IMR-90 (cell line): ENCODE measurements around the gene TEAD1. TPM values are rescaled to one million over a fixed set of nuclear protein-coding genes. Genes with fewer than 3 reads are reported as not detected.

Experiments
- ATAC-seq: fragments of 200-7000 bp; cut with Tn5 transposase; 2 replicates; pipeline ENCODE4 v1.9.1; 2020; ENCODE audit warnings: low read depth, mild to moderate bottlenecking, moderate library complexity
- BruUV-seq: library from RNA; stranded (reverse); fragments of 400-500 nt; replicated peaks from 2 replicates; lab custom pipeline; 2021; lab: Mats Ljungman, UMichigan
- CTCF ChIA-PET: fragments of 300-600 bp; formaldehyde crosslinking; extraction: SDS; loops from one replicate; lab custom pipeline; 2021; ENCODE audit warnings: antibody characterized with exemption; lab: Yijun Ruan, JAX
- POLR2A ChIA-PET: fragments of 300-600 bp; sonication (Branson Sonifier 250); formaldehyde crosslinking; loops from one replicate; lab custom pipeline; 2022; ENCODE audit warnings: antibody characterized with exemption; ENCODE audit not compliant: unreplicated experiment; lab: Charles Lee
- DNase-seq: peaks from one replicate; pipeline ENCODE4 v3.0.0; 2013
- H2AFZ ChIP-seq: replicated peaks from 2 replicates; pipeline ENCODE3; 2013; ENCODE audit warnings: low read length, mild to moderate bottlenecking; ENCODE audit not compliant: poor library complexity
- H2AK5ac ChIP-seq: 2 replicates; pipeline ENCODE4 v1.6.1; 2013; ENCODE audit warnings: low read depth, low read length, inconsistent platforms
- H2AK9ac ChIP-seq: replicated peaks from 2 replicates; pipeline ENCODE3; 2013; ENCODE audit warnings: mild to moderate bottlenecking, low read depth, low read length, moderate library complexity; ENCODE audit not compliant: poor library complexity
- H2BK120ac ChIP-seq: 2 replicates; pipeline ENCODE4 v1.6.1; 2013; ENCODE audit warnings: low read depth, low read length, inconsistent platforms
- H2BK15ac ChIP-seq: 3 replicates; pipeline ENCODE4 v1.6.1; 2013; ENCODE audit warnings: low read depth, low read length, inconsistent platforms
- H2BK20ac ChIP-seq: 2 replicates; pipeline ENCODE4 v1.6.1; 2013; ENCODE audit warnings: low read depth, mild to moderate bottlenecking, inconsistent platforms, low read length, moderate library complexity
- H2BK5ac ChIP-seq: 2 replicates; pipeline ENCODE4 v1.6.1; 2013; ENCODE audit warnings: mild to moderate bottlenecking, low read depth, low read length, inconsistent platforms; ENCODE audit not compliant: poor library complexity, severe bottlenecking
- H3K14ac ChIP-seq: replicated peaks from 2 replicates; pipeline ENCODE4 v1.6.1; 2013; ENCODE audit warnings: low read depth, low read length, inconsistent platforms
- H3K18ac ChIP-seq: 2 replicates; pipeline ENCODE4 v1.6.1; 2013; ENCODE audit warnings: low read depth, low read length, control low read depth
- H3K23ac ChIP-seq: 2 replicates; pipeline ENCODE4 v1.6.1; 2013; ENCODE audit warnings: low read depth, low read length, inconsistent platforms
- H3K27ac ChIP-seq: 2 replicates; pipeline ENCODE4 v1.5.1; 2013; ENCODE audit warnings: mild to moderate bottlenecking, control low read depth, low read length; ENCODE audit not compliant: insufficient read depth
- H3K27me3 ChIP-seq: 2 replicates; pipeline ENCODE4 v1.6.1; 2013; ENCODE audit warnings: low read length; ENCODE audit not compliant: control insufficient read depth, insufficient read depth
- H3K36me3 ChIP-seq: 2 replicates; pipeline ENCODE4 v1.6.1; 2013; ENCODE audit warnings: low read length, mixed read lengths; ENCODE audit not compliant: control insufficient read depth, insufficient read depth
- H3K4ac ChIP-seq: 2 replicates; pipeline ENCODE4 v1.6.1; 2013; ENCODE audit warnings: low read depth, low read length, inconsistent platforms
- H3K4me1 ChIP-seq: 2 replicates; pipeline ENCODE4 v1.6.1; 2013; ENCODE audit warnings: low read length, mixed read lengths; ENCODE audit not compliant: control insufficient read depth, insufficient read depth
- H3K4me2 ChIP-seq: 2 replicates; pipeline ENCODE4 v1.6.1; 2013; ENCODE audit warnings: low read depth, mild to moderate bottlenecking, control low read depth, low read length, moderate library complexity
- H3K4me3 ChIP-seq: 2 replicates; pipeline ENCODE4 v1.5.1; 2013; ENCODE audit warnings: low read depth, mild to moderate bottlenecking, control low read depth, low read length, moderate library complexity; ENCODE audit not compliant: insufficient read depth
- H3K56ac ChIP-seq: 2 replicates; pipeline ENCODE4 v1.6.1; 2013; ENCODE audit warnings: low read length, inconsistent platforms; ENCODE audit not compliant: insufficient read depth; ENCODE audit errors: extremely low read depth
- H3K79me1 ChIP-seq, 2 experiments: 2 replicates each; pipeline ENCODE4 v1.6.1; 2013; ENCODE audit warnings: low read length in 2 of 2, inconsistent platforms in 1 of 2, low read depth in 1 of 2
- H3K9ac ChIP-seq: 2 replicates; pipeline ENCODE4 v1.6.1; 2013; ENCODE audit warnings: low read depth, low read length, control low read depth
- H3K9me1 ChIP-seq: 2 replicates; pipeline ENCODE4 v1.6.1; 2013; ENCODE audit warnings: low read length, inconsistent platforms; ENCODE audit not compliant: insufficient read depth
- H3K9me3 ChIP-seq: 2 replicates; pipeline ENCODE4 v1.6.1; 2013; ENCODE audit warnings: low read length; ENCODE audit not compliant: control insufficient read depth, insufficient read depth
- H4K20me1 ChIP-seq: 2 replicates; pipeline ENCODE4 v1.6.1; 2013; ENCODE audit warnings: low read length, inconsistent platforms; ENCODE audit not compliant: insufficient read depth
- H4K5ac ChIP-seq: 2 replicates; pipeline ENCODE4 v1.6.1; 2013; ENCODE audit warnings: mild to moderate bottlenecking, low read depth, low read length, control low read depth
- H4K8ac ChIP-seq, 2 experiments: 2 replicates each; pipeline ENCODE4 v1.6.1; 2013; ENCODE audit warnings: low read depth in 2 of 2, low read length in 2 of 2, control low read depth in 1 of 2, inconsistent platforms in 1 of 2
- H4K91ac ChIP-seq: 2 replicates; pipeline ENCODE4 v1.6.1; 2013; ENCODE audit warnings: low read depth, low read length, inconsistent platforms; ENCODE audit not compliant: insufficient read depth
- BHLHE40 ChIP-seq: fragments of 150-350 bp; IDR thresholded peaks from 2 replicates; pipeline ENCODE4 v1.6.1; 2016; ENCODE audit warnings: mild to moderate bottlenecking, low read depth, low read length
- CEBPB ChIP-seq: IDR thresholded peaks from 2 replicates; pipeline ENCODE4 v1.6.1; 2012; ENCODE audit warnings: low read depth, low read length, improper control_type of control experiment
- CHD1 ChIP-seq: IDR thresholded peaks from 2 replicates; pipeline ENCODE4 v1.6.1; 2012; ENCODE audit warnings: low read depth, low read length, improper control_type of control experiment
- FOS ChIP-seq: fragments of 150-350 bp; IDR thresholded peaks from 2 replicates; pipeline ENCODE4 v1.6.1; 2016; ENCODE audit warnings: low read depth, low read length
- MAFK ChIP-seq: IDR thresholded peaks from 2 replicates; pipeline ENCODE4 v1.6.1; 2012; ENCODE audit warnings: low read depth, low read length, improper control_type of control experiment
- MAZ ChIP-seq: IDR thresholded peaks from 2 replicates; pipeline ENCODE4 v1.6.1; 2012; ENCODE audit warnings: low read depth, mild to moderate bottlenecking, low read length, improper control_type of control experiment, moderate library complexity, borderline replicate concordance
- MXI1 ChIP-seq: IDR thresholded peaks from 2 replicates; pipeline ENCODE4 v1.6.1; 2012; ENCODE audit warnings: low read depth, mild to moderate bottlenecking, low read length, moderate library complexity, borderline replicate concordance
- NFE2L2 ChIP-seq: fragments of 150-350 bp; IDR thresholded peaks from 2 replicates; pipeline ENCODE4 v1.6.1; 2016; ENCODE audit warnings: low read depth, mild to moderate bottlenecking, low read length
- POLR2A ChIP-seq: IDR thresholded peaks from 2 replicates; pipeline ENCODE4 v1.6.1; 2012; ENCODE audit warnings: mild to moderate bottlenecking, low read depth, low read length
- RAD21 ChIP-seq: IDR thresholded peaks from 2 replicates; pipeline ENCODE4 v1.6.1; 2012; ENCODE audit warnings: low read length, improper control_type of control experiment
- RCOR1 ChIP-seq: IDR thresholded peaks from 2 replicates; pipeline ENCODE4 v1.6.1; 2012; ENCODE audit warnings: mild to moderate bottlenecking, low read length, improper control_type of control experiment; ENCODE audit not compliant: insufficient replicate concordance
- RFX5 ChIP-seq: IDR thresholded peaks from 2 replicates; pipeline ENCODE4 v1.8.0; 2012; ENCODE audit warnings: low read depth, mild to moderate bottlenecking, low read length, moderate library complexity
- SMC3 ChIP-seq: fragments of 150-350 bp; IDR thresholded peaks from 2 replicates; pipeline ENCODE4 v1.6.1; 2016; ENCODE audit warnings: low read depth, mild to moderate bottlenecking, antibody characterized with exemption, low read length, moderate library complexity
- WGBS, 2 experiments: methylation state at CpG; one replicate each; pipeline versions ENCODE4 v1.1.5 to v1.1.7; 2013; ENCODE audit warnings: missing lambda C conversion rate in 2 of 2; ENCODE audit not compliant: insufficient read length in 1 of 2; ENCODE audit errors: extremely low coverage in 2 of 2; 5-methylcytosine and 5-hydroxymethylcytosine counted together
- dilution Hi-C: fragments of 300-500 bp; cut with HindIII; formaldehyde crosslinking; loops from one replicate; pipeline ENCODE4 v1.14.3; 2018; ENCODE audit warnings: low sequenced_read_pairs; ENCODE audit not compliant: unreplicated experiment
- in situ Hi-C: fragments of 300-500 bp; cut with MboI; formaldehyde crosslinking; loops from 3 replicates; pipeline ENCODE4 v1.14.3; 2019; ENCODE audit warnings: low sequenced_read_pairs, inconsistent platforms, mixed read lengths
- intact Hi-C: fragments of 100-400 bp; cut with micrococcal nuclease; formaldehyde crosslinking; loops from 2 replicates; pipeline ENCODE4 v1.10.0; 2022
- polyA plus RNA-seq, 3 experiments: library from polyadenylated mRNA; depleted of rRNA; stranded (reverse); fragments of >200 nt; gene quantifications; 2 replicates each; pipeline ENCODE4 v1.2.3, GENCODE V29; 2012; ENCODE audit warnings: low replicate concordance in 1 of 3
- total RNA-seq: library from RNA; depleted of rRNA; stranded (reverse); fragments of >200 nt; gene quantifications from 2 replicates; pipeline ENCODE4 v1.2.3, GENCODE V29; 2012
- TF ChIP-seq, protein P1 (sequence below): conservative IDR thresholded peaks from 2 replicates; pipeline ENCODE4 v1.5.1; 2012; ENCODE audit warnings: mild to moderate bottlenecking, low read depth, low read length, improper control_type of control experiment
- TF ChIP-seq, protein P2 (sequence below): fragments of 150-350 bp; IDR thresholded peaks from 2 replicates; pipeline ENCODE4 v1.6.1; 2017; ENCODE audit warnings: mild to moderate bottlenecking, antibody characterized with exemption, low read length, low read depth
- TF ChIP-seq, protein P3 (sequence below): fragments of 150-350 bp; IDR thresholded peaks from 2 replicates; pipeline ENCODE4 v1.6.1; 2016; ENCODE audit warnings: low read depth, mild to moderate bottlenecking, low read length, moderate library complexity, borderline replicate concordance

The TEAD1 gene
- total and polyA plus RNA-seq, 2 of the 4 experiments (the other 2 are of a cell fraction): 51.8 to 69.2 TPM

DNA sequence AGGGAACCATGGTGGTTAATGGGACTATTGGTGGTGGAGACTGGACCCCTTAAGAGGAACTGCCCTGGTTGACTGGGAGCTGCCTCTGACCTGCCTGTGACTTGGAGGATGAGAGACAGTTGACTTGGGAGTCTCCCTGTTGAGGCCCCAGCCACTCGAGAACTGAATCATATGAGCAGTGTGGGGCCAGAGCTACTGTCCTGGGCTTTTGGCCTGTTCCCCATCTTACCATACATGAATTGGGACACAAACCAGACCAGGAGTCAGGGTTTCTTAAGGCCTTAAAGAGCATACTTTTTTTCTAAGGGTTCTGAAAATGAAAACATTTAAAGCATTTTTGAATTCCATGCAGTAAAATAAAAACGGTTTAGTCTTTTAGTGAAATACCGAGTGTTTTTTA, 92.8 kb downstream of the TEAD1 start:
- Histone ChIP-seq H4K5ac (no peak overlapping the region), H3K14ac (peak overlapping the region; percentile 10; the same call in 1 of the 2 replicates), H3K18ac (0 out of 2 replicates have a peak overlapping the region, but pooled peaks have one; percentile 20), H3K27ac (no peak overlapping the region), H3K4me1 (peaks cover 42% of the 10 kb centered on the region), H2BK15ac (no peak overlapping the region; the same call in 2 of the 3 replicates), H3K4ac (no peak overlapping the region; the same call in 1 of the 2 replicates), H3K4me3 (no peak overlapping the region), H4K8ac (no peak overlapping the region), H2AK5ac (no peak overlapping the region), H3K36me3 (peaks cover 23% of the 10 kb centered on the region), H3K79me1 (peaks cover 63 to 97% of the 10 kb centered on the region in 2 experiments), H4K91ac (no peak overlapping the region), H2AK9ac (no peak overlapping the region), H2BK20ac (no peak overlapping the region), H2BK120ac (no peak overlapping the region), H3K56ac (no peak overlapping the region), H3K9ac (no peak overlapping the region), H3K27me3 (no peaks in the 10 kb centered on the region), H4K20me1 (peaks cover 87% of the 10 kb centered on the region), H3K9me1 (peaks cover 51% of the 10 kb centered on the region), H3K4me2 (no peak overlapping the region), H3K23ac (no peak overlapping the region), H2BK5ac (no peak overlapping the region), H2AFZ (no peak overlapping the region), H3K9me3 (no peaks in the 10 kb centered on the region)
- intact Hi-C loops: no loop called here
- dilution Hi-C loops: no loop called here
- CTCF ChIA-PET: interaction anchor here (0.5 kb wide), 1 partner anchor 84 kb away, joined by 3 read pairs; no protein-coding TSS in a partner anchor
- no TSS peak for BruUV-seq
- no peak for TF ChIP-seq RCOR1
- TF ChIP-seq CHD1: no peak
- TF ChIP-seq MAFK: no peak
- no peak for TF ChIP-seq NFE2L2
- TF ChIP-seq, protein P1, sequence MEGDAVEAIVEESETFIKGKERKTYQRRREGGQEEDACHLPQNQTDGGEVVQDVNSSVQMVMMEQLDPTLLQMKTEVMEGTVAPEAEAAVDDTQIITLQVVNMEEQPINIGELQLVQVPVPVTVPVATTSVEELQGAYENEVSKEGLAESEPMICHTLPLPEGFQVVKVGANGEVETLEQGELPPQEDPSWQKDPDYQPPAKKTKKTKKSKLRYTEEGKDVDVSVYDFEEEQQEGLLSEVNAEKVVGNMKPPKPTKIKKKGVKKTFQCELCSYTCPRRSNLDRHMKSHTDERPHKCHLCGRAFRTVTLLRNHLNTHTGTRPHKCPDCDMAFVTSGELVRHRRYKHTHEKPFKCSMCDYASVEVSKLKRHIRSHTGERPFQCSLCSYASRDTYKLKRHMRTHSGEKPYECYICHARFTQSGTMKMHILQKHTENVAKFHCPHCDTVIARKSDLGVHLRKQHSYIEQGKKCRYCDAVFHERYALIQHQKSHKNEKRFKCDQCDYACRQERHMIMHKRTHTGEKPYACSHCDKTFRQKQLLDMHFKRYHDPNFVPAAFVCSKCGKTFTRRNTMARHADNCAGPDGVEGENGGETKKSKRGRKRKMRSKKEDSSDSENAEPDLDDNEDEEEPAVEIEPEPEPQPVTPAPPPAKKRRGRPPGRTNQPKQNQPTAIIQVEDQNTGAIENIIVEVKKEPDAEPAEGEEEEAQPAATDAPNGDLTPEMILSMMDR: no peak
- TF ChIP-seq RFX5: no peak
- TF ChIP-seq POLR2A: no peak
- no peak for TF ChIP-seq MAZ
- TF ChIP-seq RAD21: no peak
- no peak for TF ChIP-seq SMC3
- TF ChIP-seq, protein P2, sequence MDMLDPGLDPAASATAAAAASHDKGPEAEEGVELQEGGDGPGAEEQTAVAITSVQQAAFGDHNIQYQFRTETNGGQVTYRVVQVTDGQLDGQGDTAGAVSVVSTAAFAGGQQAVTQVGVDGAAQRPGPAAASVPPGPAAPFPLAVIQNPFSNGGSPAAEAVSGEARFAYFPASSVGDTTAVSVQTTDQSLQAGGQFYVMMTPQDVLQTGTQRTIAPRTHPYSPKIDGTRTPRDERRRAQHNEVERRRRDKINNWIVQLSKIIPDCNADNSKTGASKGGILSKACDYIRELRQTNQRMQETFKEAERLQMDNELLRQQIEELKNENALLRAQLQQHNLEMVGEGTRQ: no peak
- TF ChIP-seq BHLHE40: no peak
- no peak for TF ChIP-seq MXI1
- no peak for TF ChIP-seq FOS
- TF ChIP-seq, protein P3, sequence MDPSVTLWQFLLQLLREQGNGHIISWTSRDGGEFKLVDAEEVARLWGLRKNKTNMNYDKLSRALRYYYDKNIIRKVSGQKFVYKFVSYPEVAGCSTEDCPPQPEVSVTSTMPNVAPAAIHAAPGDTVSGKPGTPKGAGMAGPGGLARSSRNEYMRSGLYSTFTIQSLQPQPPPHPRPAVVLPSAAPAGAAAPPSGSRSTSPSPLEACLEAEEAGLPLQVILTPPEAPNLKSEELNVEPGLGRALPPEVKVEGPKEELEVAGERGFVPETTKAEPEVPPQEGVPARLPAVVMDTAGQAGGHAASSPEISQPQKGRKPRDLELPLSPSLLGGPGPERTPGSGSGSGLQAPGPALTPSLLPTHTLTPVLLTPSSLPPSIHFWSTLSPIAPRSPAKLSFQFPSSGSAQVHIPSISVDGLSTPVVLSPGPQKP: no peak
- TF ChIP-seq CEBPB: no peak
- WGBS, 2 experiments: 88% methylated on average over 2 of the region's 3 CpGs; no CpG with 5 or more reads in 1 of the 2 experiments
- DNase-seq (no peak), ATAC-seq (no peak)
- POLR2A ChIA-PET: no interaction called here
- in situ Hi-C loops: no loop called here
